Anterior cingulate cortex (tissue), 58 donors: ENCODE data around the gene ARGLU1.

ENCODE experiments used
- DNase-seq, 58 donors: peaks; one replicate each; lab custom pipeline; 2025; lab: John Stamatoyannopoulos, UW

ARGLU1 gene

DNA sequence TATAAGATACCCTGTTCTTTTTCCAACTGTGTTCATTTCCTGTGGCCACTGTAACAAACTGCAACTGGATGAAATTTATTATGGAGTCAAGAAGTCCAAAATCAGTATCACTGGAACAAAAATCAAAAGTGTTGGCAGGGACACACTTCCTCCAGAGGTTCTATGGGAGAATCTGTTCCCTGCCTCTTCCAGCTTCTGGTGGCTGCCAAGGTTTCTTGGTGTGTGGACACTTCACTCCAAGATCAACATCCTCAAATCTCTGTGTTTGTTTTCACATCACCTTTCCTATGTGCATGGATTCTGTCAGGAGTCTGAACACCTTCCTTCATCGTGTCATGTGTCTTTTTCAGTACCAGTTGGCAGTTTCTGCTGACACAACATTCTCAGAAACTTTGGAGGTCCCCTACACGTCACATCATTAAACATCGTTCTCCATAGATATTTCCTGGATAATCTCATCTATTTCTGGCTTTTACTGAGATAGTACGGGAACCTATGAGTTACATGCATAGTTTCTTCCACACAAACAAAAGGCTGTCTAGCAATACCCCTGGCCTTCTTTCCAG, 17.3 kb downstream of the ARGLU1 start:
- no peak for DNase-seq

DNA sequence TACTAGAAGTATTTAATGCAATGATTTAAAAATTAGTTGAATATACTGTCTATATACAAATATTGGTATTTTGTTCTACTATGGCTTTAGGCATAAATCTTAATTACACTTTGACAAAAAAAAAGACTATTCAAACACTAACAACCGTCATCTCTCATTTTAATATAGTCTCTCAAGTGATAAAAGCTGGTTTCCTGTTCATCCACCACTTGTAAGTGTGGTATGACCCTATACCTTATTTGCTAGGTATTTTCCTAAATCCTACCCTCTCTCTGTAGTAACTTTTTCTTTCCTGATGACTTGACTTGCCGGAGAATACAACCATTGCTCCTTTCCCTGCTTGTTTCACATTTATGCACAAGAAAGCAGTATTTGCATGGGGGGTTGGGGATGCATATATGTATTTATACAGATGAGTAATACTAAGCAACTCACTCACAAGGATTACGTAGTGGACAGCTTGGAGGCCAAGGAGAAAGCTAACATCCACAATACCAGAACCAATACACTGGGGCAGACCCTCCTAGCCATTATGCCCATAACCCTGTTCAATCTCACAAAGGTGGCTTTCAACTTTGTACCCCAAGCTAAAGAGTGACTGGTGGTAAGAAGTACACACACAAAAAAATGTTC, 19.8 kb downstream of the ARGLU1 start:
- no peak for DNase-seq

DNA sequence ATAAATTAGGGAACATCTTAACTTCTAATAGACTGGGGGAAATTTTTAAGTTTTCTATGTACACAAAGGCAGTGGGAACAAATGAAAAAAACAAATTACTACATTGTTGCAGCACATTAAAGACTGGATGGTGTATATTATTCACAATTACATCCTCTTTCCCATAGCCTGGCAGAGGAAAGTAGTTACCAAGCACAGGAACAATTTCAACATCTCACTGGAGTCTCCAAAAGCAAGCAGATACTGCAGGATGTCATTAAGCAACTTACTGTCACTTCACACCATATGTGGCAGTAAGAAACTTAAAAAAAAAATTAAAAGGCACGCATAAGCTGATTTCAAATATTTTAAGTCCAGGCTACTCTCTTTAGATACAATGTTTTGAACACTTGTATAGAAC, 26.1 kb downstream of the ARGLU1 start:
- no peak for DNase-seq

DNA sequence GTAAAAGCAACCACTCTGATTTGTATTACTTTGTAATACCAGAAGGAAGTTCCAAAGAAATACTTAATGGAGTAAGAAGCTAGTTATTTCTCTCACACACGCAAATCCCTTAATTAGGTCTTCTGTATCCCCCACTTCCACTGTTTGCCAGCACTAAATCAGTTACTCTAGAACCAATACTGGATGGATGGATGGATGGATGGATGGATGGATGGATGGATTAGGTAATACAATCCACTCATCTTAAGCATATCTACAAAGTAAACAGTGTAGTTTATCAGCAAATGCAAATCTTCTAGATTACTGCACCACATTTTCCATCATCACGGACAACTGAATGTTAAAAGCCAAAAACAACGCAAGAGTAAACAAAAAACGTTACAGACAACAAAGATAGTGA, 27.3 kb downstream of the ARGLU1 start:
- DNase-seq = no peak

DNA sequence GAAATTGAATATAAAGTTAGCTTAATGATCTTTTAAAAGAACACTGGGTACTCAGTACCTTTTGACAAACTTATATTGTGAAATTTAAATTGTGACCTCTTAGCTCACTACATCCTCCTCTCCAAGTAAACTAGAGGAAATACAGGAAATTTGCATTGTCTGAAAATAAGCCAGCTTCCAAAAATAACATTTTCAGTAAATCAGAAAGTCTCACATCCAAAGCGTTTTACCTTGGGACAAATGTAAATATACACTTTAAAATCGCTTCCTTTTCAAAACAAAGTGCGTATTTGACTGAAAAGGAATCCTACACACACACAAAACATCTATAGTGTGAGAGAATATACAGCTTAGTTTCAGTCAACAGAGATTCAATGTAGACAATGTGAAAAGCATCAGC, 30.4 kb downstream of the ARGLU1 start:
- no peak for DNase-seq

DNA sequence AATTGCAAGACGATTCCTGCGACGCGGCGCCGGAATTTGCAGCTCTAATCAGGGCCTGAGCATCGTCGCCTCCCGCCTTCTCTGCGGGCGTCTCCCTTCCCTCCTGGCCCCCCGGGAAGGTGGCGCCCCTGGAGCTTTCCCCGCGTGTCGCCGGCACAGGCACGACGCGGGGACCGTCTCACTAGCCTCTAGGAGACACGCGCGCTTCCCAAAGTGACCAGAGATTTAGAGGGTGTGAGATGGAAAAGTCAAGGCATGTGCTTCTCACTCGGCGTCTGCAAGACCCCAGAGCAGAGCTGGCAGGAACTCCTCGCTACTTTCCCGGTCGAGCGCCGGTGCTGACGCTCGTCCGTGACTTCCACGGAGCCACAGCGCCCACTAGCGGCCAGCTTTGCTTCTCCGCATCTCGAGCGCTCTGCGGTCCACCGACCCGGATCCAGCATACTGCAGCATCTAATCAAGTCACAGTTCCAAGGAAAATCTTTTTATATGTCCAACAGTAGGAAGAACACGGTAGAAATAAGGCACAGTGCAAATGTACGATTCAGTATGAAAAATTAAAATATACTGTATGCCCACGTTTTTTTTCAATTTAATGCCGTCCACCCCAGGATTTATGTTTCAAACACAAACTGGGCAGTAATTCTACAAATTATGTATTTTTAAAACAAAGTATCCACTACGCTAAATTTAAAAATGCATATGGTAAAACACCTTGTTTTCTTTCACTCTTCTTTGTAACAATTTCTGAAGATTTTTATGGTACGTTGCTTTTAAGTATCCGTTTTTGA, 31.5 kb downstream of the ARGLU1 start:
- DNase-seq = peak in 57 of 58 donors; percentile 31 to 98 (median 82)

DNA sequence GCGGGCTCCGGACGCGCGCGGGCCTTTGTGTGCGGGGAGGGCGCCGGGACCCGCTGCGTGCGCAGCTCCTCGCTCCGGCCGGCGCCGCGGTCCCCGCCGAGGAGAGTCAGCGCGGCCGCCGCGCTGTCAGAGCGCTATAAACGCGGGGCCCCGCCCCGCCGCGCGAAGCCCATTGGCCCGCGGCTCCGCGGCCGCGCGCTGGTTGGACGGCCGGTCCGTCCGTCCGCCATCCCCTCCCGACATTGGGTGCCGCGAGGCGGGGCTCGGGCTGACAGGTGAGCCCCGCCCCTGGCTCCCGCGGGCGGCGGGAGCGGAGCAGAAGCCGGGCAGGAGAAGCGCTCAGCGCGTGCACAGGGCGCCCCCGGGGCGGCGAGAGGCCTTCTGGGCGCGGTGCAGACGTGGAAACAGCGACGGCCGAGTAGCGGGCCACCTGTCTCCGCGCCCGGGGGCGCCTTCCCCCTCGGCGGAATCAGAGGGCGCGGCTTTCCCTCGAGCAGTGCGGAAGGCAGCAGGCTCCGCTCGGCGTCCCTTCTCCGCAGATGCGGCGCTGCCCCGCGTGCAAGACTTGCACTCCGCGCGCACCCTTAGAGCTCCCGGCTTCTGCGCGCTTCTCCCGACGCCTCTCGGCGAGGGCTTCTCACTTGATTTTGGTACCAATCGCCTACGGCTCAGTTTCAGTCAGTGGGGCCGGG, 32.2 kb downstream of the ARGLU1 start, which contains the start of gene EFNB2:
EFNB2 (minus strand) TSS at position 111 of the 692 bp plus-strand sequence. CDS start 698 bp downstream, outside the sequence.
- DNase-seq = peak in 56 of 58 donors; percentile 55 to 94 (median 86)

DNA sequence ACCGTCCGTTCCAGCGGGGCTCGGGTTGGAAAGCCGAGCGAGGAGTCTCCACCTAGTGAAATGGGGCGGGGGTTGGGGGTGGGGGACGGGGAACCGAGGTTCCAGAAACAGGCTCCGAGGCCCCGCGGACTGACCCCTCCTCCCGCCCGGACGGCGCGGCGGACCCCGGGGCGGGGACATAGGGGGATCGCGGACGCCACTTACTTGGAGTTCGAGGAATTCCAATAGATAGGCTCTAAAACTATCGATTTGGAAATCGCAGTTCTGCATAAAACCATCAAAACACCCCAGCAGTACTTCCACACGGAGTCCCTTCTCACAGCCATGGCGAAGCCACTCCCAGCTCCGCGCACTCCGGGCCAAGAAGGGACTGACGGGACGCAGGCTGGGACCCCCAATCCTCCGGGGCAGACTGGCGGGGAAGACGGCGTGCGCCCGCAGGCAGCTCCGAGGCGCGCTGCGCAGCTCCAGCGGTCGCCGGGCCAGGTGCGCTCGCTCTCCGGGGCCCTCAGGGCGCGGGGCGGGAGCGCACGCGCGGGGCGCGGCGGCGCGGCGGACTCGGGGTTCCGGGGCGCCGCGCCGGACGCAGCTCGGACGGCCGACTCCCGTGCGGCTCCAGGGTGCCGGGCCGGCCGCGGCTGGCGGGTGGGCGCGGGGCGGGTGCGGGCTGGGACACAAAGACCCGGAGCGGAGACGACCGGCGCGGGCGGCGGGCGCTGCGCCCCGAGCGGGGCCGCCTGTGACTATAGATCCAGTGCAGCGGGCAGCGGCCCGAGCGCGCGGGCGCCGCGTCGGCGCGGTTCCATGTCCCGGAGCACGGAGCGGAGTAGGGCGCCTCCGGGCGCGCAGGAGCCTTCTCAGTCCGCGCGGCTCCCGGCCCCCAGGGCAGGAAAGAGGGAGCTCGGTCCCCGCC, 33.0 kb downstream of the ARGLU1 start:
- peak in 5 of 58 donors; percentile 21 to 64 (median 43) for DNase-seq

- peak in 33 of 58 donors; percentile 5 to 75 (median 40) for DNase-seq
These were observed 33.8 kb downstream of the ARGLU1 start for GRCh38 chr13:106533943-106534638.

DNA sequence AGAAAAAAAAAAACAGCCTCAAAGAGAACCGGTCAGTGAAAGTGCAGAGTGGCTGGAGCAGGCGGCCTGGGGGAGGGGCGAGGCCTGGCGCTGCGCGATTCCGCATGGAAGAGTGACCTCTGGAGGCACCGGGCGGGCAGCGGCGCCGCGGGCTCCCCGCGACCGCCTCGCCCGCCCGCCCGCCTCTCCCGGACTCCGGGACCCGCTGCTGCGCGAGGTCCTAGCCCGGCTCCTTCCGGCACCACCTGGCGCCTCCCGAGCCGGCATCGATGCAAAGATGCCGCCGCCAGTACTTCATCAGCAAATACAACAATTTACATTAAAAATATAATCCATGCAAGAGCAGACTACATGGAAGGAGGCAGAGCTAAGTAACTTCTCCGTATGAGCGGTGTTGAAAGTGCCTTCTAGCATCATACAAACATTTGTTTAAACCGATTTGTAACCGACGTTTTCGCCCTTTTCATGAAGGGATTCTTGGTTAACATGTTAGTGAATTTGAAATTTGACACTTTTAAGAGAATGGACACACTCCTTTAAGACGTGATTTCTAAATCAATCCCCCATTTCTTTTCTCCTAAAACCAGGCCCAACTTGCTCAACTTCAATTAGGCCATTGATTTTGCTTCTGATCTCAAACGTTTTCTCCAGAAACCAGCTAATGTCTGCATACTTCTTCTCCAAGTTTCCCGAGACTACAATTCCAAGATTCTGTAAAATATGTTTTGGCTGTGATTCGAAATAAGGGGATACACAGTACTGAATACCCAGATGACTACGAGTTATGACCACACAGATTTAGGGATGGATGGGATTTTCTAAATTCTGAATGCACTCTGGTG, 34.6 kb downstream of the ARGLU1 start:
- peak in 56 of 58 donors; percentile 17 to 87 (median 73) for DNase-seq

DNA sequence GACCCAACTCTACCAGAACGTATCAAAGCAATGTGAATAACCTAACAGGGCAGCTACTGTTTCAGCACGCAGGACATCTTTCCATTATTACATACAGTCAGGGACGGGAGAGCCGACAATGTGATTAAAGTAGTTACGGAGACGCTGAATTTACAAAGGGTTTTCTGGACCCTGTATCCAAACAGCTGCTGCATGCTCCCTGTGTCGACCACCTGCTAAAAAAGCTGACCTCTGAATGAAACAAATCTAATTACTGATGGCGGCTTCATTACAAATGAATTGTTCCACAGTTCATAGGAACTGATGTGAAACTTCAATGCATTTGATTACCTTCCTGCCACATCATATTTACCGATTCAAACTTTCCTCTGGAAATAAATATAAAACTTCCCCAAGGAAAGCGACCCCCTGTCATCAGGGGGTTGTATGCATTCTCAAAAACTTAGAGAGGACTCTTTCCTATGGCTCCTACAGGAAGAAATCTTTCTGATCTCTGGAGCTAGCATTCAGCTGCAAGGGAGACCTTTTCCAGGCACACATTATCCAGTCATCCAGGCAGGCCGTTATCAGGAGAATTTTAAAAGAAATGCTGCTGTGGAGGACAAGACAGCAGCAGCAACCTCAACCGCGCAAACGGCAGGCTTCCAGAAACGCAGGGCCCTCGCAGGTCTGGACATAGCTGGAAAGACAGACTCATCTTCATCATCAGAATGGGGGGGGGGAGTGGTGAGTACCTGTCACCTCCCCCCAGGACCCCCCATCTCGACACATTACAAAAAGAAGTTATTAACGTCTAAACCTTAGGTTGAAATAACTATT, 35.6 kb downstream of the ARGLU1 start:
- DNase-seq = peak in 15 of 58 donors; percentile 8 to 46 (median 24)

DNA sequence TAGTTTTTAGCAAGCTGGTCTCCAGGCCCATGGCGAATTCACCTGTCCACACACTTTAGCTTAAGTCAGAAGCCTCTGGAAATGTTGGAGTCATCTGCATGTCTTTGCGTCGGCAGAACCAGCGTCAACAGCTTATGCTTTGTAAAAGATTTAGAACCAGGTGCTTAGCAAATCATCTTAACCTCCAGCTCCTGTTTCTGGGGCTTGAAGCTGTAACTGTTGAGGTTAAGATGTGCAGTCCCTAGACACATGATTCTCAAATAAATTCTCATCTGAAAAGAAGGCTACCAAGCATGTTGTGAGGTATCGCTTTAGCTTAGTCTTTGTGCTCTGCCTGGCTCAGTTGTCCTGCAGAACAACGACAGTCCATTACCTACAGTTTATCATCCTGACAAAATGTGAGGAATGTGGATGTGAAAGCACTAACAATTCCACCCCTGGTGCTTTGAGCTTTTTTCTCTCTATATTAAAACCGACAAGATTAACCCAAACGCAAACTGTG, 36.9 kb downstream of the ARGLU1 start:
- peak in 1 of 58 donors; percentile 37 for DNase-seq

DNA sequence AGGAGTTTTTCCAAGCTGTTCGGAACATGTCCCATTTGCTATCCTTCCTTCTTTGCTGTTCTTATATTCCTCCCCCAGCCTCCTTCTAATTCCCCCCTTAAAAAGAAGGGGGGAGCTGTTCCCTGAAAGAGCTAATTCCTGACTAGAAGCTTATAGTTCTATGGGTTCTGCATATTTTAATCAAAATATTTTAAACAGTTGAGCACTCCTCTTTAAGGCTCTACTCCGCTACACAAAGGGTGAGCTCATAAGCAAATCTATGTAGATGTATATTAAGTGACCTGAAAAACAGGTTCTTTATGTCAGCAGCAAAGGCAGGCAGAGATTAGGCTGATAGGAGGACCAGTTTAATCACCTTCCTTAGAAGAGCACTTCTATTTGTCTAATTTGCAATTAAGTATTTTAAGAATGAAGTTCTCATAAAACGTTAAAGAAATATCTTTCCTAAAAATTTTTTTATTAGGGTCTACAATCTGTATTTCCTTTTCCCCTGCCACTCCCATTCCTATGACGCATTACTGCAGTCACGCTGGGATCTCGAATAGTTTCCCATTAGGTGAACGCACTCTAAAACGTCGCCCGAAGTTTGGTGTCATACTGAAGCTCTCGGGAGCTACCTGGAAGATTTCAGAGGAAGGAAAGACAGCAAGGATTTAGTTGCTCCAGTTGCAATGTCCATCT, 37.6 kb downstream of the ARGLU1 start:
- peak in 1 of 58 donors; percentile 20 for DNase-seq

DNA sequence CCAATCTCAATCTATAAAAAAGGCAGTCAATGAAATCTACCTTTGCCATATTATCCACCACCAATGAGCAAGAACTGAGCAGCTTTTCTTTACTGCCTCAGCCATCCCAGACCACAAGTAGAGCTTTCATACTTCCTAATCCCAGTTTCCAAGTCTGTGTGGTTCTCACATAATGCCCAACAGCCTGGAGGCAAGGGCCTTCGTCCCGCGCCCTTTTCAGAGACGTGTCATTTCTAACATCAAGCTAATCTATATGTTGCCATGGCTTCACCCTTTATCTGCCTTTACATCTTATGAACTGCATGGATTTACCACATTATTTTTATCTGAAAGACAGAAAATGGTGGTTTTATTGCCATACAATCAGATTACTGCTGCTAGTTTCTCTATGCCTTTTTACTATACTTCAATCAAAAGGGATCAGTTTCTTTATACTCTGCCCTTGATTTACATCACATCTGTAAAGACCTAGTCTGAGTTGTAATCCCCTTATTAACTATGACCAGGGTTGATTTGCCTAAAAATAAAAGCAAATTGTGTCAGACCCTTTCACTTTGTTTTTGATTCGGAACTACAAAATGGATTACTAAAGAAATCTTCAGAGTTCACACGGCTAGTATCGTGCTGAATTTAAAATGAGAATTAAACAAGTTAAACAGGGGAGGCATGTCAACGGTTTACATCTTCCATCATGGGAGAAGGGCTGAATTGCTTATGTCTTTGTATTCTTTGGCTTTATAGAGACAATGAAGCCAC, 38.3 kb downstream of the ARGLU1 start:
- no peak for DNase-seq

DNA sequence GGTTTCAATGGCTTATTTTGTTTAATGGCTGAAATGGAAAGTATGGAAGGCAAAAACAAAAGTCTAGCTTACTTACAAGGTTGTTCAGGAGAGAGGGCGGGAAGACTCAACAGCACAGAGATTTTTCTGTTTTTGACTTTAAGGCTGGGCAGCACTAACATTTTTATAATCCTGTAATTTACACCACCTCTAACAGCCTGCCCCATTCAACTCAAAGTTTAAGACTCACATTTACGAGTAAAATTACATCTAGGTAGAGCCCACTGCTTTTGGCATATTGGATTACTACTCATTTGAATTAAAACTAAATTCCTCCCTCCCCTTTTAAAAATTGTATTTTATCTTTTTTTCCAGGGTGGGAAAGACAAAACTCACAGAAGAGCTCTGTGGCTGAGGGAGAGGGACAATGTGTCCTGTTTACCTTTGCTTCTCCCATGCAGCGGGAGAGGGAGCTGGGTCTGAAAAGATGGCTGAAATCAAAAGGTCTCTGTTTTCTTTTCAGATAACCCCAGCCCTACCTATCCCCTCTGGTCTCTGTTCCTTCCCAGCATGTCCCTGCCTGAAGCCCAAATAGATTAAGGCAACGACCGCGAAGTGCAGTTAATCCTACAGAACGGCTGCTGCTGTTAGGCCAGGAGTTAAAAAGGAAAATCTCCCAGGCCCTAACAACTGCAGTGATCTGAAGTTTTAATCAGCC, 39.1 kb downstream of the ARGLU1 start:
- no peak for DNase-seq
